ENCODE results near the gene ASB10.

Gene ASB10

GRCh38 chr7:151148319-151149259 lies 38.5 kb downstream of the ASB10 start:
- DNase-seq: no peak
- TF ChIP-seq GATA1 (IDR thresholded peaks at IDR 0.05; ENCODE audit: low read depth, low read length) (no peak), POLR2A (IDR thresholded peaks at IDR 0.05; ENCODE audit: low read length) (no peak)

GRCh38 chr7:151146761-151147160 lies 40.3 kb downstream of the ASB10 start:
- no peak for DNase-seq

GRCh38 chr7:151144387-151144786 lies 42.7 kb downstream of the ASB10 start:
- TF ChIP-seq POLR2A (IDR thresholded peaks at IDR 0.05; ENCODE audit: low read length) (no peak), GATA1 (IDR thresholded peaks at IDR 0.05; ENCODE audit: low read depth, low read length) (no peak)

More at GRCh38 chr7:151146761-151147160, 40.3 kb downstream of the ASB10 start:
- TF ChIP-seq POLR2A (IDR thresholded peaks at IDR 0.05; ENCODE audit: low read length) (no peak), GATA1 (IDR thresholded peaks at IDR 0.05; ENCODE audit: low read depth, low read length) (no peak)

GRCh38 chr7:151143261-151144015 lies 43.6 kb downstream of the ASB10 start:
- TF ChIP-seq POLR2A (IDR thresholded peaks at IDR 0.05; ENCODE audit: low read length) (no peak), GATA1 (IDR thresholded peaks at IDR 0.05; ENCODE audit: low read depth, low read length) (no peak)
- no peak for DNase-seq

More at GRCh38 chr7:151144387-151144786, 42.7 kb downstream of the ASB10 start:
- no peak for DNase-seq

- peak; percentile 79 to 85 for DNase-seq
- TF ChIP-seq POLR2A (IDR thresholded peaks at IDR 0.05; ENCODE audit: low read length) (no peak), GATA1 (IDR thresholded peaks at IDR 0.05; ENCODE audit: low read depth, low read length) (no peak)
These were observed 44.4 kb downstream of the ASB10 start for GRCh38 chr7:151142686-151143040.

- TF ChIP-seq POLR2A (IDR thresholded peaks at IDR 0.05; ENCODE audit: low read length): no peak
- DNase-seq: no peak
These were observed 45.0 kb downstream of the ASB10 start for GRCh38 chr7:151141855-151142685.

- no peak for DNase-seq
- TF ChIP-seq POLR2A (IDR thresholded peaks at IDR 0.05; ENCODE audit: low read length) (no peak), GATA1 (IDR thresholded peaks at IDR 0.05; ENCODE audit: low read depth, low read length) (no peak)
These were observed 45.7 kb downstream of the ASB10 start for GRCh38 chr7:151141311-151141854.

GRCh38 chr7:151140826-151141225 lies 46.2 kb downstream of the ASB10 start:
- TF ChIP-seq GATA1 (IDR thresholded peaks at IDR 0.05; ENCODE audit: low read depth, low read length) (no peak), POLR2A (IDR thresholded peaks at IDR 0.05; ENCODE audit: low read length) (no peak)
- no peak for DNase-seq

- TF ChIP-seq GATA1 (IDR thresholded peaks at IDR 0.05; ENCODE audit: low read depth, low read length) (no peak), POLR2A (IDR thresholded peaks at IDR 0.05; ENCODE audit: low read length) (no peak)
- DNase-seq: no peak
These were observed 47.3 kb downstream of the ASB10 start for GRCh38 chr7:151139791-151140190.

- no peak for DNase-seq
These were observed 47.8 kb downstream of the ASB10 start for GRCh38 chr7:151139071-151139790.

GRCh38 chr7:151138153-151138851 lies 48.7 kb downstream of the ASB10 start:
- DNase-seq: no peak
- TF ChIP-seq POLR2A (IDR thresholded peaks at IDR 0.05; ENCODE audit: low read length) (no peak), GATA1 (IDR thresholded peaks at IDR 0.05; ENCODE audit: low read depth, low read length) (no peak)

More at GRCh38 chr7:151139071-151139790, 47.8 kb downstream of the ASB10 start:
- TF ChIP-seq GATA1 (IDR thresholded peaks at IDR 0.05; ENCODE audit: low read depth, low read length): no peak
- TF ChIP-seq POLR2A (IDR thresholded peaks at IDR 0.05; ENCODE audit: low read length): no peak

GRCh38 chr7:151137791-151138152 lies 49.3 kb downstream of the ASB10 start:
- TF ChIP-seq GATA1 (IDR thresholded peaks at IDR 0.05; ENCODE audit: low read depth, low read length) (no peak), POLR2A (IDR thresholded peaks at IDR 0.05; ENCODE audit: low read length) (no peak)
- no peak for DNase-seq

Measured in erythroblast (primary cell).